Stimulated activated naive B cell treated with anti-CD40 and anti-IgM and Interleukin-4, amounts not matched to agents 10 μg/mL and 1 μg/mL and 100 μg/mL, for 72 hours (primary cell): ENCODE results near the gene EXOC3L1.

Experiments used
- ATAC-seq, 2 donors: fragments of 150-1000 bp; cut with Tn5 transposase; replicated peaks; 2 replicates each; pipeline ENCODE4 v1.10.0; 2021; ENCODE audit warnings: moderate library complexity in 1 of 2
- DNase-seq: peaks from one replicate; pipeline ENCODE4 v3.0.0; 2021
- H3K27ac Mint-ChIP-seq: one replicate; pipeline ENCODE4 v1.8.0; 2022; ENCODE audit warnings: mild to moderate bottlenecking, mixed read lengths
- H3K27me3 Mint-ChIP-seq, 2 donors: one replicate each; pipeline ENCODE4 v1.8.0; 2022; ENCODE audit warnings: mixed read lengths in 2 of 2
- H3K36me3 Mint-ChIP-seq, 2 donors: one replicate each; pipeline ENCODE4 v1.8.0; 2022; ENCODE audit warnings: mixed read lengths in 2 of 2, mild to moderate bottlenecking in 1 of 2
- H3K4me1 Mint-ChIP-seq, 2 donors: one replicate each; pipeline ENCODE4 v1.8.0; 2022; ENCODE audit warnings: mixed read lengths in 2 of 2, mild to moderate bottlenecking in 1 of 2
- H3K4me3 Mint-ChIP-seq, 2 donors: one replicate each; pipeline ENCODE4 v1.8.0; 2022; ENCODE audit warnings: mild to moderate bottlenecking in 2 of 2, mixed read lengths in 2 of 2, moderate library complexity in 1 of 2
- H3K9me3 Mint-ChIP-seq, 2 donors: one replicate each; pipeline ENCODE4 v1.8.0; 2022; ENCODE audit warnings: mixed read lengths in 2 of 2, mild to moderate bottlenecking in 1 of 2

Gene EXOC3L1, protein sequence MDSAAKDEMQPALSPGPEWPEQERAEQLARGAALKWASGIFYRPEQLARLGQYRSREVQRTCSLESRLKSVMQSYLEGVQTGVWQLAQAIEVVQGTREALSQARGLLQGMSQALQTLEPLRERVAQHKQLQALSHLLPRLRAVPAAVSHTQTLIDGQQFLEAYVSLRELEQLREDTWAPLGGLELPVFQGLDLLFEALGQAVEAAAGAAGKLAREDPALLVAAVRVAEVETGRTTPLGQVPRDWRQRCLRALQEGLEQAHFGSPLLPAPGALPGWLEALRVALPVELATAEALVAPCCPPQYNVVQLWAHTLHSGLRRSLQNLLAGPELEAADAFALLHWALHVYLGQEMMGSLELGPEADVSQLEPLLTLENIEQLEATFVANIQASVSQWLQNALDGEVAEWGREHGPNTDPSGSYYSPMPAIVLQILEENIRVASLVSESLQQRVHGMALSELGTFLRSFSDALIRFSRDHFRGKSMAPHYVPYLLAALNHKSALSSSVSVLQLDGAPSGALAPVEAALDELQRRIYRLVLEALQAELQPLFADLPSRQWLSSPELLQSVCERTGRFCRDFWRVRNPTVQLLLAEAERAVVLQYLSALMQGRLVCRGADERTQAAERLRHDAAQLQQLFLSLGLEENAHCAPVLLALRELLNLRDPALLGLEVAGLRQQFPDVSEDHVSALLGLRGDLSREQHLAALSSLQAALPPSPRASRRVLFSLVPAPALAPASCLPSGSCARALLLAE

DNA sequence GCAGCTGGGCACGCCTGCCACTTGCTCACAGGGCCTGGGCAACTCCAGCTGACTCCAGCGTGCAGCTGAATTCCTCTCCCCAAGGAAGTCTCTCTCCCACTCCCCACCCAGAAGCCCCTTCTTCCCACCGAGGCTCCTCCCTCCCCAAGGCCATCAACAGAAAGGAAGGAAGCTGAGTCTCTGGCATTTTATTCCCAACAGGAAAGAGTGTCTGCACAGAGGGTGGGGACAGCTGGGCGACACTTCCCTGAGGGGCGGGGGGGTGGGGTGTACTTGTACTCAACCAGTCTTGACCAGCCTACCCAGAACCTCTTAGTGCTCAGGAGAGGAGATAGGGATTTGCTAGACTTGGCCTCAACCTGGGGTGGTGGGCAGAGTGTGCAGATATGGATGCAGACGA lies at the start of gene EXOC3L1:
Gene EXOC3L1, minus strand, starts transcription at position 96 of the 400 bp plus-strand sequence. CDS start 460 bp downstream, outside the sequence.
- peaks cover 9 to 17% of the 10 kb centered on the region in 2 donors for H3K36me3 Mint-ChIP-seq
- ATAC-seq, result no peak
- no peaks in the 10 kb centered on the region for H3K9me3 Mint-ChIP-seq
- no peak within 1 kb of the TSS for H3K27ac Mint-ChIP-seq
- no peak for DNase-seq
- peaks cover 11 to 19% of the 10 kb centered on the region in 2 donors for H3K27me3 Mint-ChIP-seq
- no peak within 1 kb of the TSS for H3K4me3 Mint-ChIP-seq
- H3K4me1 Mint-ChIP-seq, result peaks cover 21 to 42% of the 10 kb centered on the region in 2 donors

DNA sequence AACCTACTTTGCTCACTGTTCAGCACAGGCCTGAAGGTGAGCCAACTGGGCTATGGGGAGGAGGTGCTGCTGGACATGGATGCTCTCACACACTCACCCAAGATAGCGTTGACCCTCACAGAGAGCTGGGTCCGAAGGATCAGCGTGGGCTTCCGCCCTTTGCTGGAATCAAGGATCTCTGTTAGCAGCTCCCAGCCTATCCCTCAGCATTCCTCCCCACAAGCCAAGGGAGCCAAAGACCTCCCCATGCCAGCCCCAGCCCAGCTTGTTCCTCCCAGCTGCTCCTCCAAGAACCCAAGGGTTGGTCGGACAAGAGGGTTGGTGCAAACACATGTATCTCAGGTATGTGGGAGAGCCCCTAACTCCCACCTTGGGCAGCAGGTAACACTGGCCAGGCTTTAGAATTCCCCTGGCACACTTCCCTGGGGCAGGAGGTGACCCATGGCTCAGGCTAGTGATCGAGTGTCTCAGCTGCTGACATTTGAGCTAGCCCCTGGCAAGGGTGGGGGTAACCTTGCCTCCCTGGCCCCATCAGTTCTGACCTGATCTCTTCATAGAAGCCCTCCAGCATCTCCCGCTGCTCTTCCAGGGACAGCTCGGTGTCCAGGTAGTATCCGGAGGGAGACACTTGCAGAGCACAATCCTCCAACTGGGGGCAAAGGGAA lies 49.0 kb upstream of the EXOC3L1 start:
- Mint-ChIP-seq H3K9me3 (peaks cover 4 to 6% of the 10 kb centered on the region in 2 donors), H3K27me3 (no peaks in the 10 kb centered on the region), H3K4me3 (no peak overlapping the region), H3K36me3 (peaks cover 25 to 58% of the 10 kb centered on the region in 2 donors), H3K27ac (no peak overlapping the region), H3K4me1 (peaks cover 25 to 26% of the 10 kb centered on the region in 2 donors)
- DNase-seq, result no peak
- no peak for ATAC-seq

DNA sequence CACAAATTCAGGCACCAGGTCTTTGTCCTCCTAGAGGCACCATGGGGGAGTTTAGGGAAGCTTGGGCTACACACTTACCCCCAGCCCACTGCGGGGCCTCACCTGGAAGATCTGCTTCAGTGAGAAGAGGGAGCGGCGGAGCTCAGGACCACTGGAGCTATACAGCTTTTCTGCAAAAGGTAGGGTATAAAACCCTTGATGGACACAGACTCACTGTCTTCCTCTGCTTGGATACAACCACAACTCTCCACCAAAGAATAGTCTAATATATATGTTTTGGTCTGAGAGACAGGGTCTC lies 48.3 kb upstream of the EXOC3L1 start:
- H3K27ac Mint-ChIP-seq, result peak overlapping the region; percentile 69
- H3K4me3 Mint-ChIP-seq, result no peak overlapping the region
- H3K36me3 Mint-ChIP-seq, result peaks cover 30 to 65% of the 10 kb centered on the region in 2 donors
- H3K4me1 Mint-ChIP-seq, result peaks cover 18 to 19% of the 10 kb centered on the region in 2 donors
- H3K9me3 Mint-ChIP-seq, result peaks cover 4 to 6% of the 10 kb centered on the region in 2 donors
- no peak for DNase-seq
- H3K27me3 Mint-ChIP-seq, result no peaks in the 10 kb centered on the region
- no peak for ATAC-seq

DNA sequence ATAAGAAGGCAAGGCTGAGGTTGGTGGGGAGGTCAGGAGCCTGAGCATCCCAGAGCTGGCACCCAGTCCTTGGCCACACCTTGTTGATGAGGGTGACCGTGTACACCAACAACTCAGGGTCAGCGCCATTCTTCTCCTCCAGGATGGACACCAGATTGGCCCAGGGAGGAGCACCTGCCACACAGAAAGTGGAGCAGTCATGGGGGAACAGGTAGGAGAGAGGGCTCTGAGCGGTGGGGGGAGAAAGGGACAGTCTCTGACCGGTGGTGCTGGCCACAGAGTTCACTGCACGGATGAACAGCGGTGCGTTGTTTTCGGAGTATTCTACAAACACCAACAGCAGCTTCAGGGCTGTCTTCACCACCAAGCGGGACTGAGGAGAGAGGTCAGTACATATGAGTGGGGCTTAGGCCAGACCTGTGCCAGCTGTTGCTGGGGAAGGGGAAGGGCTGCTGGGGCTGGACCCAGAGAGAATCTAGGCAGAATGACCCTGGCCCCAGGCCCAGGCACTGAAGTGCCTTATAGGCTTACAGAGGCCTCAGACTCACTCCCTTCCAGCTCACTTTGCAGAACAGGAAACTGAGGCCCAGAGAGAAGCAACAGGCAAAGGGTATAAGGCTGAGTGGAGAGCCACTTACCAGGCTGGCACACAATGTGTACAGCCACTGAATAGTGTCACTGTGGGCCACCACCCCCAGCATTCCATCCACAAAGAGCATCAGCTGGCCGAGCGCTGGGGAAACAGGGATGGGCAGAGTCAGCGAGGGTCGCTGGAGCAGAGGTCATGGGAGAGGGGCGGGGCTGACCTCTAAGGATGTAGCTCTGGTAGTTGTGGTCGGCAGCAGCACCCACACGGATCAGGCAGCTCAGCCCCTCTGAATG lies 47.7 kb upstream of the EXOC3L1 start:
- no peaks in the 10 kb centered on the region for H3K27me3 Mint-ChIP-seq
- H3K4me3 Mint-ChIP-seq, result no peak overlapping the region
- peak overlapping the region; percentile 82 for H3K27ac Mint-ChIP-seq
- peaks cover 32 to 68% of the 10 kb centered on the region in 2 donors for H3K36me3 Mint-ChIP-seq
- DNase-seq (no peak), ATAC-seq (no peak)
- peaks cover 16 to 19% of the 10 kb centered on the region in 2 donors for H3K4me1 Mint-ChIP-seq
- H3K9me3 Mint-ChIP-seq, result peaks cover 4 to 6% of the 10 kb centered on the region in 2 donors

DNA sequence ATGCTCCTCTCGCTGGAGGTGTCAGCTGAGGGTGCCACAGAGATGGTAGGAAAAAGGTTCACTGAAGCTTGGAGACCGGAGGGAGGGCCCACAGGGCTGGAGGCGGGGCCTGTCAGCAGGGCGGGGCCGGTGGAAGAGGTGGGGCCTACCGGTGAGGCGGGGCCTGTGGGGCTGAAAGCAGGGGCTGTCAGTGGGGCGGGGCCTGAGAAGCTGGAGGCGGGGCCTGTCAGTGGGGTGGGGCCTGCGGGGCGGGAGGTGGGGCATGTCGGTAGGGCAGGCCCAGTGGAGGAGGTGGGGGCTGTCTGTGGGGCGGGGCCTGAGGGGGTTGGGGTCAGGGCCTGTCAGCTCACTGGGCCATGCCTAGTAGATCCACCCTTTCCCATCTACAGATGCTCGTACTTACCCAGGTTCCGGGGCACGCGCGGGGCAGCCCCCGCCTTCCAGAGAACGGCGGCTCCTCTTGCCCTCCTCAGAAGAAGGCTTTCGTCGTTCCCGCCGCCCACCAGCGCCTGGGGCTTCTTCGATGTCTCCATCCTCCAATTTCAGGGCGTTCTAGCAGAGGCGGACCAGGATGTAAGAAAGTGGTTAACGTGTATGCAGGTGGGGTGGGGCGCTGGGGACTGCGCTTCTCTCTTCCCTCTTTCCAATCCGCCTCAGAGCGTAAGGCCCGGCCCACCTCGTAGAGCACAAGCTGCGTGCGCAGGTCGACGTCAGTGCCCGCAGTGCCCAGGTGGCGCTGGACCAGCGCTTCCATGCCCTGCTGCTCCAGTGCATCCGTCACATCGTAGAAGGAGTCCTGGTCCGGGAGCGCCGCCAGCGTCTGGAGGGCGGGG lies 46.8 kb upstream of the EXOC3L1 start:
- Mint-ChIP-seq H3K27me3 (no peaks in the 10 kb centered on the region), H3K4me3 (no peak overlapping the region)

DNA sequence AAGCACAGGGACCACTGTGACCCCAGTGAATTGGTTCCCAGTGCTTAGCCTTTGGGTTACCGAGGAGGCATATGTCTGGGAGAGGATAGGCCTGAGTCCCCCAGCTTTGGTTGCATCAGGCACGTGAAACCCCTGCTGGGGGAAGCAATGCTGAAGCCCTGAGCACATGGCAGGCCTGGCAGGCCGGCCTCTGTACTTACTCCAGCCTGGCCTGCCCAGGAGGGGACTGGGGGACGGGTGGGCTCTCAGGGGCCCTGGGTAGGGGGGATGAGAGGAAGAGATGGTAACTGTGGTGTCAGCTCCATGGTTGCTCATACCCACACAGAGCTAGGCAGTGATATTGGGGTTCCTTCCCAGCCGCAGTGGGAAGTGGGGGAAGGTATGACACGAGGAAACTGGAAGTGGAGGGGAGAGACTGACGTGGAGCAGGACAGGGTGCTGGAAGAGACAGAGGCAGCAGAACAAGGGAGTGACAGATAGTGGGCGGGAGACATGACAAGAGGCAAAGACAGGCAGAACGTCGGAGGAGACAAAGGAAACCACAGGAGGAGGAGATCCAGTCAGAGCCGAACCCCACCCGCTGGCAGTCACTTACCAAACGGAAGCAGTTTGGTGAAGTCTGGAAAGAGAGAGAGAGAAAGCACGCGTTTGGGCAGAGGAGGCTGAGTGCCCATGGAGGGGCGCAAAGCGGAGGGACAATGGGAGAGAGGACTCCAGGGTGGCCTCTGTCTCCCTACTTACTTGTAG lies 46.1 kb upstream of the EXOC3L1 start:
- Mint-ChIP-seq H3K4me1 (peaks cover under 1 to 12% of the 10 kb centered on the region in 2 donors), H3K4me3 (no peak overlapping the region), H3K27me3 (no peaks in the 10 kb centered on the region), H3K36me3 (peaks cover 42 to 75% of the 10 kb centered on the region in 2 donors), H3K9me3 (peaks cover 4 to 6% of the 10 kb centered on the region in 2 donors), H3K27ac (no peak overlapping the region)
- DNase-seq (no peak), ATAC-seq (no peak)

More for the DNA sequence above, 46.8 kb upstream of the EXOC3L1 start:
- peak overlapping the region; percentile 82 for H3K27ac Mint-ChIP-seq
- DNase-seq (peak; percentile 51), ATAC-seq (peak; percentile 89 to 91)
- peaks cover 4 to 6% of the 10 kb centered on the region in 2 donors for H3K9me3 Mint-ChIP-seq
- peaks cover 37 to 76% of the 10 kb centered on the region in 2 donors for H3K36me3 Mint-ChIP-seq
- peaks cover 8 to 17% of the 10 kb centered on the region in 2 donors for H3K4me1 Mint-ChIP-seq

DNA sequence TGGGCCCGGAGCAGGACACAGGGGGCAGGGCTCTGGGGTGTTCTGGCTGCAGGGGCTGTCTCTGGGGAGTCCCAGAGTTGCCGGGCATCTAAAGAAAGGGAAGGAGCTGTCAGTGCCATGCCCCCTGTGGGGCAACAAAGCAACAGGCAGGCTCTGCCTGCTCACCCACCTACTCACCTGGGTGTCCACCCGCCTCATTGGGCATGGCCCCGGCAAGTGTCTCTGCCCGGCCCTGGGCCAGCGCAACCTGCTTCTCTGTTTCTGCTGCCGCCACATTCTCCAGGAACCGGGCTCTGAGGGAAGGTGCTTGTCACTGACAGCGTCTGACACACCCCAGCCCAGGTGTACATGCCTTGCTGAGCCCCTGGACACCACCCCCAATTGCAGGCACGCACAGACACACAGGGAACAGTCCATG lies 44.3 kb upstream of the EXOC3L1 start:
- DNase-seq, result no peak
- H3K4me1 Mint-ChIP-seq, result peaks cover 6 to 15% of the 10 kb centered on the region in 2 donors
- peaks cover 4 to 6% of the 10 kb centered on the region in 2 donors for H3K9me3 Mint-ChIP-seq
- H3K36me3 Mint-ChIP-seq, result peaks cover 56 to 86% of the 10 kb centered on the region in 2 donors
- peak overlapping the region; percentile 69 for H3K27ac Mint-ChIP-seq
- H3K27me3 Mint-ChIP-seq, result no peaks in the 10 kb centered on the region
- no peak overlapping the region for H3K4me3 Mint-ChIP-seq
- ATAC-seq, result no peak

DNA sequence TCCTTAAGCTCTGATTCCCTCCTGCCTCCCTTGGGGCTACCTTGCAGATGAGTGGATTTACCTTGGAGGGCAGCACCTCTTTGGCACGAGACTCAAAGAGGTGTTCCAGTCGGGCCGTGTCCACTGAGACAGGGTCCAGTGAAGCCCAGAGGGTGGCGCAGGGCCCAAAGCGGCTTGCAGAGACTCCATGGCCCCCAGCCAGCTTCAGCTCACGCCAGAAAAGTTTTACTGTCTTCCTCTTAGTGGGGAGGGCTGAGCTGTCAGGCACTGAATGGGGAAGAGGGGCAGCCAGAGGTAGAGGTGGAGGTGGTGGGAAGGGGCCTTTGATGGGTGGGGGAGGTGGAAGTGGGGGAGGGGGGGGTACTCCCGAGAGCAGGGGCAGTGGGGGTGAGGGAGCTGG lies 43.7 kb upstream of the EXOC3L1 start:
- Mint-ChIP-seq H3K9me3 (peaks cover 4 to 6% of the 10 kb centered on the region in 2 donors), H3K36me3 (peaks cover 58 to 85% of the 10 kb centered on the region in 2 donors), H3K27me3 (no peaks in the 10 kb centered on the region), H3K4me1 (peaks cover 12 to 17% of the 10 kb centered on the region in 2 donors), H3K27ac (no peak overlapping the region), H3K4me3 (no peak overlapping the region)
- ATAC-seq (no peak), DNase-seq (no peak)

DNA sequence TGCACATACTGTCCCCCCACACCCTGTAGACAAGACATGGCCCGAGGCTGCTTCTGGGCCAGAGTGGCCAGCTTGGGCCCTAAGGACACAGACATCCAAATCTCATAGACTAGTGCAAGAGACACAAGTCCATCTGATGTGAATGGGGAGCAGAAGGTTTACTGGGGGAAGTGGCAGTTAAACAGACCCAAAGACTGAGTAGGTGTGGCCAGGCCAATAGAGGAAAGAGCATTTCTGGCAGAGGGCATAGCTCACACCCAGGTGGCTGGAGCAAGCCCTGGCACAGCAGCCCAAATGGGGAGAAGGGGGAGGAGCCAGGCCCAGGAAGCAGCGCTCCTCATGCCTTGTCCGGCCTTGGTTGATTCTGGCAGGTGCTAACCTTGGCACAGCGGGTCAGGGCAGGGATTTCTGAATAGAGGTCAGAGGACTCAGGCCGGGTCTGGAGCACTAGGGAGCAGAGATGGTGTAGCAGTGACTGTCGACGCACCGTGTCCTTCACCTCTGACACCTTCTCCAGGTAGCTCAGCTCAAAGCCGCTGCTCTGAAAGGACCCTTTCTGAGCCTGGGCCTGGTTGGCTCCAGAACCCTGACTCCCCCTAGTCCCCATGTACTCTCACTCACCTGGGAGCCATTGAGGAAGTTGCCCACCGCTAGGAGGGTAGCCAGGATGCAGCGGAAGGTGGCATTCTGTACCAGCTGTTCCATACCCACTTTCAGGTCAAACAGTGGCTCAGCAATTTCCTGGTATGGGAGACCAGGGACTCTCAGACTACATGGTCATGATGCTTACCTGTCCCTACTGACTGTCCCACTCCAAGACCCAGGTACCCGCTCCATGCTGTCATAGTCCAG lies 41.1 kb upstream of the EXOC3L1 start:
- peaks cover under 1 to 1% of the 10 kb centered on the region in 2 donors for H3K9me3 Mint-ChIP-seq
- peaks cover 26 to 27% of the 10 kb centered on the region in 2 donors for H3K4me1 Mint-ChIP-seq
- H3K27ac Mint-ChIP-seq, result peak overlapping the region; percentile 77
- DNase-seq (no peak), ATAC-seq (no peak)
- peaks cover 48 to 79% of the 10 kb centered on the region in 2 donors for H3K36me3 Mint-ChIP-seq
- H3K4me3 Mint-ChIP-seq, result no peak overlapping the region
- H3K27me3 Mint-ChIP-seq, result no peaks in the 10 kb centered on the region

DNA sequence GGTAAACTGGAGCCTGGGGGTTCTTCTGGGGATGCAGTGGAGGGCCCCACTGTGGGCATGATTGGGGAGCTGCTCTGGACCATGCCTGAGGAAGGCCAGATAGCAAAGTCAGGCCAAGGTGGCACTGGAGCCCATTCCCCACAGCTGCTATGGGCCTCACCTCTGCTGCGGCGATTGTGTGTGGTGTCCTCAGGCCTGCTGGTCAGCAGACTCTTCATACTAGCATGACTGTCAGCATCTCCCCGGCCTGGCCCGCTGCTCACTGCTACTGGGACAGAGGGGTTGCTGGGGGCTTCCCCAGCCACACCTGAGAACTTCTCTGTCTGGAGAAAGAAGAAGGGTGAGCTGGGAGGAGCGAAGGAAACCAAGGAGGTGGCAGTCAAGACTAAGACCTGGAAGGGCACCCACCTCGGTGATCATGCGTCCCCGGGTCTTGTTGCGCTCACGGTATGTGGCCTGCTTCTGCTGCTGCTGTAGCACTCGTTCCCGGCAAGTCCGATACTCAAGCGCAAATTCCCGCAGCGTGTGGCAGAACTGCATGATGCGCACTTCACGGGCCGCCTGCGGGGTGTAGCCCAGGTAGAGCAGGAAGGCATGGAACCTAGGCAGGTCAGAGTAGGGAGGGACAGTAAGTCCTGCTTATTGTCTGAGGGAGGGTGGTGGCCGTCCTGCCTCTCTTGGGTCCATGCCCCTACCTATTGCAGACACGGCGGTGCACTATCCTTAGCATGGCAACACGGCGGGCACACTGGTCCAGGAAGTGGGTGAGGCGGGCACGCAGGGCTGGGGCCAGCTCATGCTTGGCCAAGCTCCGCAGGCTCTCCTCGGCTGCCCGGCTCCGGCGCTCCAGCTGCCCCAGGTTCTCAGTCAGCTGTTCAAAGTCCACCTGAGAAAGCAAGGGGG lies 40.2 kb upstream of the EXOC3L1 start:
- Mint-ChIP-seq H3K9me3 (no peaks in the 10 kb centered on the region), H3K27ac (peak overlapping the region; percentile 77), H3K27me3 (no peaks in the 10 kb centered on the region), H3K36me3 (peaks cover 44 to 75% of the 10 kb centered on the region in 2 donors), H3K4me3 (no peak overlapping the region), H3K4me1 (peaks cover 33 to 36% of the 10 kb centered on the region in 2 donors)
- DNase-seq, result no peak
- ATAC-seq, result no peak

DNA sequence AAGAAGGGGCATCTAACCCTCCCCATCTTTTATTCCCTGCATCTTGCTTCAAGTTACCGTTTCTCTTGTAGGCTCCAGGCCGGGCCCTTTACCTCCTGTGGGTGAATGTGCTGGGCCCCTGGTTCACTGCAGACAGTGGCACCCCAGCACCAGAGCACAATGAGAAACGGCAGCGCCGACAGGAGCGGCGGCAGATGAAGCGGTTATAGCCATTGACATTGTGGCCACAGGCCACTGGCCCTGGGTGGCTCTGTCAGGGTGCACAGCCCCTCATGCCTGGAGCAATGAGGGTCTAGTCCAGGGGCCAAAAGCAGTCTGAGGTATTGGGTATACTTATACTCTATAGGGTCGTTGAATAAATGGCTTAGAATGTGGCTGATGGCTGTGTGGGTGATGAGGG lies 39.0 kb upstream of the EXOC3L1 start:
- H3K4me3 Mint-ChIP-seq, result peak overlapping the region in 1 of 2 donors; percentile 23
- peaks cover 37 to 39% of the 10 kb centered on the region in 2 donors for H3K4me1 Mint-ChIP-seq
- no peaks in the 10 kb centered on the region for H3K9me3 Mint-ChIP-seq
- H3K27ac Mint-ChIP-seq, result peak overlapping the region; percentile 34
- no peaks in the 10 kb centered on the region for H3K27me3 Mint-ChIP-seq
- no peak for DNase-seq
- no peak for ATAC-seq
- peaks cover 44 to 63% of the 10 kb centered on the region in 2 donors for H3K36me3 Mint-ChIP-seq
